H9 (cell line): Measurements from ENCODE around the gene NAA20. TPM values are rescaled to one million over a fixed set of nuclear protein-coding genes. Genes with fewer than 3 reads are reported as not detected.

ENCODE experiments used
- DNase-seq: peaks from one replicate; pipeline ENCODE4 v3.0.0-alpha.2; 2017
- H2AFZ ChIP-seq: one replicate; pipeline ENCODE4 v1.6.1; 2013; ENCODE audit warnings: mild to moderate bottlenecking, low read length, control low read depth, moderate library complexity
- H2AK5ac ChIP-seq: 2 replicates; pipeline ENCODE4 v1.6.1; 2013; ENCODE audit warnings: low read length, control low read depth, mixed read lengths; ENCODE audit not compliant: insufficient read length
- H2BK120ac ChIP-seq: one replicate; pipeline ENCODE4 v1.6.1; 2013; ENCODE audit warnings: low read depth, mild to moderate bottlenecking, low read length, control low read depth, inconsistent platforms; ENCODE audit not compliant: poor library complexity, severe bottlenecking
- H2BK12ac ChIP-seq: 2 replicates; pipeline ENCODE4 v1.6.1; 2013; ENCODE audit warnings: low read length, control low read depth, mixed read lengths, low read depth; ENCODE audit not compliant: insufficient read length
- H2BK15ac ChIP-seq: 2 replicates; pipeline ENCODE4 v1.6.1; 2013; ENCODE audit warnings: low read depth, low read length, control low read depth
- H2BK20ac ChIP-seq: one replicate; pipeline ENCODE4 v1.6.1; 2013; ENCODE audit warnings: low read depth, mild to moderate bottlenecking, low read length, control low read depth, inconsistent platforms; ENCODE audit not compliant: poor library complexity, severe bottlenecking
- H2BK5ac ChIP-seq: 2 replicates; pipeline ENCODE4 v1.6.1; 2013; ENCODE audit warnings: low read length, control low read depth, mixed read lengths; ENCODE audit not compliant: insufficient read length
- H3K14ac ChIP-seq: 2 replicates; pipeline ENCODE4 v1.6.1; 2013; ENCODE audit warnings: low read length, control low read depth; ENCODE audit not compliant: insufficient read depth
- H3K18ac ChIP-seq: 2 replicates; pipeline ENCODE4 v1.6.1; 2013; ENCODE audit warnings: low read depth, mild to moderate bottlenecking, mixed read lengths, low read length, control low read depth; ENCODE audit not compliant: insufficient read length
- H3K23ac ChIP-seq: 2 replicates; pipeline ENCODE4 v1.6.1; 2013; ENCODE audit warnings: low read length, control low read depth, mixed read lengths, low read depth; ENCODE audit not compliant: insufficient read length
- H3K23me2 ChIP-seq: 2 replicates; pipeline ENCODE4 v1.6.1; 2013; ENCODE audit warnings: low read depth, mild to moderate bottlenecking, mixed read lengths, low read length, control low read depth; ENCODE audit not compliant: insufficient read length, poor library complexity, severe bottlenecking
- H3K27ac ChIP-seq: 2 replicates; pipeline ENCODE4 v1.5.1; 2013; ENCODE audit warnings: low read length, control low read depth, mixed read lengths, low read depth; ENCODE audit not compliant: insufficient read length
- H3K27me3 ChIP-seq: 2 replicates; pipeline ENCODE4 v1.6.1; 2013; ENCODE audit warnings: low read length, control low read depth, inconsistent platforms; ENCODE audit not compliant: insufficient read depth
- H3K4ac ChIP-seq: 2 replicates; pipeline ENCODE4 v1.6.1; 2013; ENCODE audit warnings: low read depth, mild to moderate bottlenecking, control low read depth, inconsistent platforms, low read length, moderate library complexity
- H3K4me1 ChIP-seq: 2 replicates; pipeline ENCODE4 v1.6.1; 2013; ENCODE audit warnings: low read length, control low read depth, inconsistent platforms; ENCODE audit not compliant: insufficient read depth
- H3K4me2 ChIP-seq: 2 replicates; pipeline ENCODE4 v1.6.1; 2013; ENCODE audit warnings: low read length, control low read depth, mixed read lengths; ENCODE audit not compliant: insufficient read length, insufficient read depth
- H3K56ac ChIP-seq: 2 replicates; pipeline ENCODE4 v1.6.1; 2013; ENCODE audit warnings: low read depth, mild to moderate bottlenecking, mixed read lengths, low read length, control low read depth; ENCODE audit not compliant: insufficient read length
- H3K79me1 ChIP-seq: 2 replicates; pipeline ENCODE4 v1.6.1; 2013; ENCODE audit warnings: low read depth, mild to moderate bottlenecking, moderate library complexity, low read length, control low read depth, inconsistent platforms; ENCODE audit not compliant: insufficient read depth, poor library complexity, severe bottlenecking
- H3K79me2 ChIP-seq: 2 replicates; pipeline ENCODE4 v1.6.1; 2013; ENCODE audit warnings: low read length, control low read depth, inconsistent platforms; ENCODE audit not compliant: insufficient read depth
- H3K9ac ChIP-seq: 2 replicates; pipeline ENCODE4 v1.6.1; 2013; ENCODE audit warnings: low read length, control low read depth, mixed read lengths; ENCODE audit not compliant: insufficient read length; ENCODE audit errors: extremely low read depth
- H3K9me3 ChIP-seq: one replicate; pipeline ENCODE4 v1.6.1; 2013; ENCODE audit warnings: low read depth, low read length, inconsistent platforms; ENCODE audit not compliant: control insufficient read depth
- H3T11ph ChIP-seq: one replicate; pipeline ENCODE4 v1.6.1; 2013; ENCODE audit warnings: mild to moderate bottlenecking, low read length, control low read depth, inconsistent platforms
- H4K20me1 ChIP-seq: one replicate; pipeline ENCODE4 v1.6.1; 2013; ENCODE audit not compliant: control insufficient read depth, insufficient read length, insufficient read depth
- H4K5ac ChIP-seq: 2 replicates; pipeline ENCODE4 v1.6.1; 2013; ENCODE audit warnings: low read depth, mild to moderate bottlenecking, mixed read lengths, low read length, control low read depth; ENCODE audit not compliant: insufficient read length
- H4K8ac ChIP-seq: replicated peaks from 2 replicates; pipeline ENCODE4 v1.6.1; 2013; ENCODE audit warnings: low read length, control low read depth, mixed read lengths, low read depth; ENCODE audit not compliant: insufficient read length
- H4K91ac ChIP-seq: 2 replicates; pipeline ENCODE4 v1.6.1; 2013; ENCODE audit warnings: low read depth, mild to moderate bottlenecking, moderate library complexity, mixed read lengths, low read length, control low read depth; ENCODE audit not compliant: insufficient read length
- H3K27ac Mint-ChIP-seq, 3 experiments: 2 replicates in 2 of 3; 3 replicates in 1 of 3; pipeline ENCODE4 v1.8.0; 2020 to 2021; ENCODE audit warnings: mixed read lengths in 3 of 3, mild to moderate bottlenecking in 1 of 3, moderate library complexity in 1 of 3
- H3K27me3 Mint-ChIP-seq: 2 replicates; pipeline ENCODE4 v1.8.0; 2021; ENCODE audit warnings: low read depth, mild to moderate bottlenecking, moderate library complexity, mixed read lengths
- H3K36me3 Mint-ChIP-seq, 3 experiments: 2 replicates in 2 of 3; 3 replicates in 1 of 3; pipeline ENCODE4 v1.8.0; 2020 to 2021; ENCODE audit warnings: low read depth in 3 of 3, mixed read lengths in 3 of 3; ENCODE audit not compliant: insufficient read depth in 1 of 3
- H3K4me1 Mint-ChIP-seq, 2 experiments: 2 replicates each; pipeline ENCODE4 v1.8.0; 2020; ENCODE audit warnings: mixed read lengths in 2 of 2
- H3K4me3 Mint-ChIP-seq, 2 experiments: 2 replicates in 1 of 2; 3 replicates in 1 of 2; pipeline ENCODE4 v1.8.0; 2020 to 2021; ENCODE audit warnings: mild to moderate bottlenecking in 2 of 2, mixed read lengths in 2 of 2, moderate library complexity in 1 of 2
- H3K9me3 Mint-ChIP-seq, 2 experiments: 2 replicates in 1 of 2; 3 replicates in 1 of 2; pipeline ENCODE4 v1.8.0; 2020; ENCODE audit warnings: mild to moderate bottlenecking in 2 of 2, mixed read lengths in 2 of 2, moderate library complexity in 1 of 2
- WGBS: extraction: QIAGEN DNeasy Blood & Tissue Kit; methylation state at CpG from one replicate; pipeline ENCODE4 v1.1.7; 2013; ENCODE audit warnings: missing lambda C conversion rate, low lambda C conversion rate, mixed read lengths; ENCODE audit not compliant: insufficient read length; ENCODE audit errors: extremely low coverage; 5-methylcytosine and 5-hydroxymethylcytosine counted together
- total RNA-seq: library from RNA; stranded (reverse); gene quantifications from 2 replicates; pipeline ENCODE4 v1.2.1, GENCODE V29; 2021
- TF ChIP-seq, protein P1 (sequence below): fragments of 200-600 bp; sonication (generic); conservative IDR thresholded peaks from 3 replicates; pipeline ENCODE4 v1.8.0; 2021; ENCODE audit warnings: antibody characterized with exemption, mild to moderate bottlenecking

The NAA20 gene
- total RNA-seq, 1 experiment from 2014 or later = 48.1 TPM

- H4K5ac ChIP-seq = no peak overlapping the region
- TF ChIP-seq, protein P1, sequence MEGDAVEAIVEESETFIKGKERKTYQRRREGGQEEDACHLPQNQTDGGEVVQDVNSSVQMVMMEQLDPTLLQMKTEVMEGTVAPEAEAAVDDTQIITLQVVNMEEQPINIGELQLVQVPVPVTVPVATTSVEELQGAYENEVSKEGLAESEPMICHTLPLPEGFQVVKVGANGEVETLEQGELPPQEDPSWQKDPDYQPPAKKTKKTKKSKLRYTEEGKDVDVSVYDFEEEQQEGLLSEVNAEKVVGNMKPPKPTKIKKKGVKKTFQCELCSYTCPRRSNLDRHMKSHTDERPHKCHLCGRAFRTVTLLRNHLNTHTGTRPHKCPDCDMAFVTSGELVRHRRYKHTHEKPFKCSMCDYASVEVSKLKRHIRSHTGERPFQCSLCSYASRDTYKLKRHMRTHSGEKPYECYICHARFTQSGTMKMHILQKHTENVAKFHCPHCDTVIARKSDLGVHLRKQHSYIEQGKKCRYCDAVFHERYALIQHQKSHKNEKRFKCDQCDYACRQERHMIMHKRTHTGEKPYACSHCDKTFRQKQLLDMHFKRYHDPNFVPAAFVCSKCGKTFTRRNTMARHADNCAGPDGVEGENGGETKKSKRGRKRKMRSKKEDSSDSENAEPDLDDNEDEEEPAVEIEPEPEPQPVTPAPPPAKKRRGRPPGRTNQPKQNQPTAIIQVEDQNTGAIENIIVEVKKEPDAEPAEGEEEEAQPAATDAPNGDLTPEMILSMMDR = no peak
- no peak overlapping the region for H2BK5ac ChIP-seq
- no peaks in the 10 kb centered on the region for H4K20me1 ChIP-seq
- no peak overlapping the region for H3K4me2 ChIP-seq
- no peaks in the 10 kb centered on the region; the same call in none of the 2 replicates for H3K27me3 Mint-ChIP-seq
- peaks cover 13 to 18% of the 10 kb centered on the region in 2 experiments for H3K4me1 Mint-ChIP-seq
- H2BK120ac ChIP-seq = no peak overlapping the region
- no peaks in the 10 kb centered on the region for H3K36me3 Mint-ChIP-seq
- no peak overlapping the region for H4K91ac ChIP-seq
- H3K23ac ChIP-seq = no peak overlapping the region
- no peak overlapping the region for H3K4ac ChIP-seq
- H3K79me1 ChIP-seq = no peaks in the 10 kb centered on the region
- DNase-seq = no peak
- no peak overlapping the region for H3T11ph ChIP-seq
- H3K23me2 ChIP-seq = no peaks in the 10 kb centered on the region
- no peak overlapping the region for H3K9ac ChIP-seq
- no CpG with 5 or more reads among the region's 8 CpGs for WGBS
- H2BK15ac ChIP-seq = no peak overlapping the region
- H3K4me3 Mint-ChIP-seq = no peak overlapping the region
- peaks cover 4% of the 10 kb centered on the region; the same call in 1 of the 2 replicates for H3K4me1 ChIP-seq
- no peak overlapping the region for H3K14ac ChIP-seq
- no peak overlapping the region for H4K8ac ChIP-seq
- no peaks in the 10 kb centered on the region for H3K9me3 ChIP-seq
- H3K18ac ChIP-seq = no peak overlapping the region
- no peaks in the 10 kb centered on the region for H3K79me2 ChIP-seq
- no peak overlapping the region for H2AFZ ChIP-seq
- no peak overlapping the region for H3K27ac ChIP-seq
- no peak overlapping the region for H3K56ac ChIP-seq
- H2AK5ac ChIP-seq = no peak overlapping the region
- no peaks in the 10 kb centered on the region for H3K27me3 ChIP-seq
- H2BK20ac ChIP-seq = no peak overlapping the region
- H2BK12ac ChIP-seq = no peak overlapping the region
- H3K9me3 Mint-ChIP-seq = no peaks in the 10 kb centered on the region
- no peak overlapping the region for H3K27ac Mint-ChIP-seq
Measured at GRCh38 chr20:19981031-19981451, 36.1 kb upstream of the NAA20 start.
